Esophagus muscularis mucosa (tissue), 4 donors: ENCODE measurements around the gene SLC41A3. TPM values are rescaled to one million over a fixed set of nuclear protein-coding genes. Genes with fewer than 3 reads are reported as not detected.

ENCODE experiments used
- DNase-seq: peaks from one replicate; pipeline ENCODE4 v3.0.0-alpha.2; 2017; ENCODE audit errors: extremely low spot score
- H3K27ac ChIP-seq, 4 donors: fragments of 200-600 bp; sonication (generic); replicated peaks in 1 of 4; 1 replicate in 3 of 4; 2 replicates in 1 of 4; pipeline ENCODE4 v1.5.1; 2016 to 2019; ENCODE audit warnings: mild to moderate bottlenecking in 1 of 4
- H3K27me3 ChIP-seq, 4 donors: fragments of 200-600 bp; sonication (generic); one replicate each; pipeline versions ENCODE4 v1.5.1 to v1.6.0; 2016 to 2019
- H3K36me3 ChIP-seq, 4 donors: fragments of 200-600 bp; sonication (generic); one replicate each; pipeline ENCODE4 v1.5.1; 2016 to 2019
- H3K4me1 ChIP-seq, 4 donors: fragments of 200-600 bp; sonication (generic); one replicate each; pipeline ENCODE4 v1.5.1; 2016 to 2019
- H3K4me3 ChIP-seq, 4 donors: fragments of 200-600 bp; sonication (generic); 1 replicate in 2 of 4; 2 replicates in 2 of 4; pipeline ENCODE4 v1.5.1; 2016 to 2019; ENCODE audit warnings: mild to moderate bottlenecking in 4 of 4, moderate library complexity in 1 of 4
- H3K9me3 ChIP-seq, 4 donors: fragments of 200-600 bp; sonication (generic); 1 replicate in 3 of 4; 2 replicates in 1 of 4; pipeline ENCODE4 v1.5.1; 2016 to 2019
- EP300 ChIP-seq: sonication (generic); formaldehyde crosslinking; IDR thresholded peaks from one replicate; pipeline ENCODE4 v1.6.1; 2017; ENCODE audit warnings: antibody characterized with exemption
- POLR2A ChIP-seq: fragments of 450-650 bp; IDR thresholded peaks from one replicate; pipeline ENCODE4 v1.6.1; 2017; ENCODE audit warnings: antibody characterized with exemption, moderate library complexity, mild to moderate bottlenecking, low read depth
- POLR2AphosphoS5 ChIP-seq, 2 donors: sonication (generic); formaldehyde crosslinking; IDR thresholded peaks; one replicate each; pipeline ENCODE4 v1.6.1; 2017; ENCODE audit warnings: antibody characterized with exemption in 2 of 2
- WGBS: methylation state at CpG from one replicate; pipeline ENCODE4 v1.1.5; 2018; 5-methylcytosine and 5-hydroxymethylcytosine counted together
- intact Hi-C: fragments of 100-400 bp; cut with DNase I; formaldehyde crosslinking; loops from one replicate; pipeline ENCODE4 v1.15.1; 2023
- total RNA-seq, 4 donors: library from RNA; depleted of rRNA; stranded (reverse); fragments of >200 nt; gene quantifications; one replicate each; pipeline versions ENCODE4 v1.1.0 to v1.2.1, GENCODE V29; 2016
- TF ChIP-seq, protein P1 (sequence below), 3 experiments: fragments of 200-600 bp in 2 of 3; fragments of 450-650 bp in 1 of 3; sonication (generic) in 2 of 3; IDR thresholded peaks; one replicate each; pipeline ENCODE4 v1.5.1; 2017 to 2019; ENCODE audit warnings: antibody characterized with exemption in 3 of 3, mild to moderate bottlenecking in 2 of 3, moderate library complexity in 1 of 3

The SLC41A3 gene
- total RNA-seq, 4 donors from 2014 or later: 31.6 to 68.1 (median 38.9) TPM

DNA sequence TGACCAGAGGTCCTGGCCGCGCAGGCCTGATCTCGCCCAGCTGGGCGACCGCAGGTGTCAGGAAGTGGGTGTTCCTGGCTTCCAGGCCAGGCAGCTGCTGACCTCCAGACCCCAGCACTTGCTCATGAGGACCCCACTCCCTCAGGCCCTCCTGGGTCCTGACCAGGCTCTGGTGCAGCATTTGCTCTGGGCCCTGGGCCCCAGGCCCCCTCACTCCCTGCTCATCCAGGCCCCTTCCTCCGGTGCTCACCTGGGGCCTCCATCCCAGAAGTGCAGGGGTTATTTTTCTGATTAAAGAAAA, 122.7 kb downstream of the SLC41A3 start:
- Histone ChIP-seq H3K27me3 (peaks cover 0 to 64% (median 4%) of the 10 kb centered on the region in 4 donors), H3K27ac (no peak overlapping the region)
- 100% methylated on average over 1 of the region's 6 CpGs for WGBS

DNA sequence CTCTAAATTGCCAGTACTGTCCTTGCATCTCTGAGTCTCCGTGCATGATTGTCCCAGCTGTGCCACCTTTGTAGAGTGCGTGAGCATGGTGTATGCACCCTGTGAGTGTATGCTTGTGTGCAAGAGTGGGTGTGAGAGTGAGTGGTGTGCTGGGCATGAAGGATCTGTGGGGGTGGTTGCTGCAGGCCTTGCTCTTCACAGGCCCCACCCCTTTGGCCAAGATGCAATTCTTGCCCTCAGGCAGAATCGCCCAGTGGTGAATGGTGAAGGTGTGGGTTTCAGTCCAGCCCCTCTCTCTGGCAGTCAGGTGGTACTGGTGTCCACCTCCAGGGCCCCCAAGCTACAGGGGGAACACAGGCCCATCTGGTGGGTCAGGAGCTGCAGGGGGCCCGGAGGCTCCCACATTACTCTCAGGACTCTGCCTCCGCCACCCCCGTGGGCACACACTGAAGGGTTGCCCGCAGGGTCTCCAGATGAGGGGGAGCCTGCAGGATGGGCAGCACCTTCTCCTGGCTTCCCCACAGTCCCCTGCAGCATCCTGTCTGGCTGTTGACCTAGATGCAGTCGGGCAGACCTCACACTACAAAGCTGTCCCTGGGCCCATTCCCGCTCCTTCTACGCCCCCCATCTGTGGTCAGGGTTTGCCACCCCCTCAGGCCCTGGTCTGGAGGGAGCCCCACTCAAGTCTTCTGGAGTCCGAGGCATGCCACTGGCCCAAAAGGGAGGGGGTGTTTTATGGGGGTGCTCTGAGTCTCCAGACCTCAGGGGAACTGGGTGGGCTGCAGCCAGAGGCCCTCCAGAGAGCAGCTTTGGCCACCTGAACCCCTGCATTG, 123.3 kb downstream of the SLC41A3 start:
- peaks cover 0 to 10% (median 1%) of the 10 kb centered on the region in 4 donors for H3K4me1 ChIP-seq
- H3K27me3 ChIP-seq: peaks cover 0 to 68% (median 4%) of the 10 kb centered on the region in 4 donors
- DNase-seq: peak; percentile 90
- TF ChIP-seq POLR2A: no peak
- TF ChIP-seq, protein P1, sequence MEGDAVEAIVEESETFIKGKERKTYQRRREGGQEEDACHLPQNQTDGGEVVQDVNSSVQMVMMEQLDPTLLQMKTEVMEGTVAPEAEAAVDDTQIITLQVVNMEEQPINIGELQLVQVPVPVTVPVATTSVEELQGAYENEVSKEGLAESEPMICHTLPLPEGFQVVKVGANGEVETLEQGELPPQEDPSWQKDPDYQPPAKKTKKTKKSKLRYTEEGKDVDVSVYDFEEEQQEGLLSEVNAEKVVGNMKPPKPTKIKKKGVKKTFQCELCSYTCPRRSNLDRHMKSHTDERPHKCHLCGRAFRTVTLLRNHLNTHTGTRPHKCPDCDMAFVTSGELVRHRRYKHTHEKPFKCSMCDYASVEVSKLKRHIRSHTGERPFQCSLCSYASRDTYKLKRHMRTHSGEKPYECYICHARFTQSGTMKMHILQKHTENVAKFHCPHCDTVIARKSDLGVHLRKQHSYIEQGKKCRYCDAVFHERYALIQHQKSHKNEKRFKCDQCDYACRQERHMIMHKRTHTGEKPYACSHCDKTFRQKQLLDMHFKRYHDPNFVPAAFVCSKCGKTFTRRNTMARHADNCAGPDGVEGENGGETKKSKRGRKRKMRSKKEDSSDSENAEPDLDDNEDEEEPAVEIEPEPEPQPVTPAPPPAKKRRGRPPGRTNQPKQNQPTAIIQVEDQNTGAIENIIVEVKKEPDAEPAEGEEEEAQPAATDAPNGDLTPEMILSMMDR (IDR thresholded peaks at IDR 0.05): no peak
- no peak for TF ChIP-seq POLR2AphosphoS5 (IDR thresholded peaks at IDR 0.05)
- TF ChIP-seq EP300: no peak
- peaks cover 0 to 3% (median 0%) of the 10 kb centered on the region in 4 donors for H3K9me3 ChIP-seq
- WGBS: 94% methylated on average over 7 of the region's 11 CpGs
- intact Hi-C loops: no loop called here
- no peak overlapping the region for H3K4me3 ChIP-seq
- H3K36me3 ChIP-seq: no peaks in the 10 kb centered on the region
- H3K27ac ChIP-seq: no peak overlapping the region

More for the DNA sequence above, 122.7 kb downstream of the SLC41A3 start:
- no peak for DNase-seq
- Histone ChIP-seq H3K36me3 (no peaks in the 10 kb centered on the region), H3K4me1 (peaks cover 0 to 10% (median 1%) of the 10 kb centered on the region in 4 donors), H3K4me3 (no peak overlapping the region), H3K9me3 (peaks cover 0 to 3% (median 0%) of the 10 kb centered on the region in 4 donors)
- TF ChIP-seq POLR2A (no peak), POLR2AphosphoS5 (IDR thresholded peaks at IDR 0.05) (no peak), EP300 (no peak)
- TF ChIP-seq, protein P1 (IDR thresholded peaks at IDR 0.05): no peak
- intact Hi-C loops: no loop called here

DNA sequence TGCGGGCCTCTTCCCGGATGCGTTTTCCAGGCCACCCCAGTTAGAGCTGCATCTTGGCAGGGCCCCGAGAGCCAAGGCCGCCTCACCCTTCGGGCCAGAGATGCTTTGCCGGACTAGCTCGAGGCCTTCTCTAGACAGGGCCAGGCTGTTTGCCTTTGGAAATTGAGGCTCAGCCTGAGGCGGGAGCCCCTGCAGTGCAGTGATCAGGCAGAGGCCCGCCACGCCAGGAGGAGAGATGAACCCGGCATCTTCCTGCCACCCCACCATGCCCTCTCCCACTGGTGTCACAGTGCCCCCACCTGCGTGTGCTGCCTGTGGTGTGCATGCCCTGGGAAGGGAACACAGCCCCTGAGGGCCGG, 123.9 kb downstream of the SLC41A3 start:
- no peak overlapping the region for H3K4me3 ChIP-seq
- intact Hi-C loops: no loop called here
- no peaks in the 10 kb centered on the region for H3K36me3 ChIP-seq
- peaks cover 0 to 68% (median 4%) of the 10 kb centered on the region in 4 donors for H3K27me3 ChIP-seq
- WGBS: 98% methylated on average over 12 of the region's 14 CpGs
- peaks cover 0 to 10% (median 1%) of the 10 kb centered on the region in 4 donors for H3K4me1 ChIP-seq
- TF ChIP-seq POLR2A (no peak), EP300 (no peak), POLR2AphosphoS5 (IDR thresholded peaks at IDR 0.05) (no peak)
- TF ChIP-seq, protein P1 (IDR thresholded peaks at IDR 0.05): no peak
- peak; percentile 87 for DNase-seq
- H3K9me3 ChIP-seq: peaks cover 0 to 3% (median 0%) of the 10 kb centered on the region in 4 donors
- H3K27ac ChIP-seq: no peak overlapping the region

DNA sequence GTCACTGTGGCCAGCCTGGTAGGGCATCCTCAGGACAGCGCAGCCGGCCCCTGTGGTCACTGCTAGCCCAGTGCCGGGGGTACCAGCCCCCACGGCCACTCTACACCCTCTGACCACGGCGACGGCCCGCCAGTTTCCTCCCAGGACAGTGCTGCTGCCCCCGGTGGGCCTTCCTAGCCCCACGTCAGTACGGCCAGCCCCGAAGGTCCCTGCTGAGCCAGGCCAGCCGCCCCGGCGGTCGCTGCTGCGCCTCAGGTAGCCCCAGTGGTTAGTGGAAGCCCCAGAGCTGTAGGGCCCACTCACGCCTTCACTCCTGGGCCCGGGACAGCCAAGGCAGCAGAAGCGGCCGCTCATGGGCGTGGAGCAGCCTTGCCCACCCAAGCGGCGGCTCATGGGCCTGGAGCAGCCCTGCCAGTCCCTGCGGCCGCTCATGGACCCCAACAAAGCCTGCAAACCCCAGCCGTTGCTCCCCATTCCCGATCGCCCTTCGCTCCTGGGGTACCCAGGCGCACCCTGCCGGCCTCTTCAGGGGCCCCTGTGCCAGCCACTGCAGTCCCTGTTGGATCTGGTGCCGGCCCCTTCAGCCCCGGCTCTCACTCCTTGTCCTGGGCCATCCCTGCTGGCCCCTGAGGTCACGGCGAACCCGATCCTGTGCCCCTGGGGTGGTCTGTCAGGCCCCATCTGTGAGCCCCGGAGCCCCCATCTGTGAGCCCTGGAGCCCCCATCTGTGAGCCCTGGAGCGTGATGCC, 124.4 kb downstream of the SLC41A3 start:
- TF ChIP-seq POLR2A (no peak), POLR2AphosphoS5 (IDR thresholded peaks at IDR 0.05) (no peak), EP300 (no peak)
- TF ChIP-seq, protein P1 (IDR thresholded peaks at IDR 0.05): no peak
- H3K4me1 ChIP-seq: peaks cover 0 to 10% (median 1%) of the 10 kb centered on the region in 4 donors
- peak; percentile 55 for DNase-seq
- WGBS: 91% methylated on average over 30 of the region's 39 CpGs
- H3K36me3 ChIP-seq: no peaks in the 10 kb centered on the region
- H3K4me3 ChIP-seq: no peak overlapping the region
- peaks cover 0 to 67% (median 4%) of the 10 kb centered on the region in 4 donors for H3K27me3 ChIP-seq
- H3K9me3 ChIP-seq: peaks cover 0 to 3% (median 0%) of the 10 kb centered on the region in 4 donors
- H3K27ac ChIP-seq: no peak overlapping the region
- intact Hi-C loops: no loop called here
